Measurements from ENCODE around the gene PDE6H. TPM values are rescaled to one million over a fixed set of nuclear protein-coding genes. Genes with fewer than 3 reads are reported as not detected.

PDE6H gene
- total RNA-seq, 2 experiments from 2014 or later, result not detected

Other genes starting within 250 kb of the PDE6H start
- 100 to 1,000 TPM; 160 to 175 TPM for gene WBP11, start 169.6 kb upstream of the PDE6H start, total RNA-seq
- gene C12orf60, start 169.4 kb upstream of the PDE6H start, total RNA-seq, result 1 to 10 TPM; 2.7 to 2.8 TPM
- gene SMCO3, start 158.9 kb upstream of the PDE6H start, total RNA-seq, result not detected
- gene ART4, start 129.5 kb upstream of the PDE6H start, total RNA-seq, result not detected
- not detected for gene MGP, start 87.2 kb upstream of the PDE6H start, total RNA-seq
- gene ERP27, start 34.5 kb upstream of the PDE6H start, total RNA-seq, result 1 to 10 TPM; 1.3 to 1.6 TPM
- gene ARHGDIB, start 11.4 kb upstream of the PDE6H start, total RNA-seq, result 100 to 1,000 TPM; 652 to 665 TPM
- gene RERG, start 248.4 kb downstream of the PDE6H start, total RNA-seq, result not detected